Activated CD4-positive, alpha-beta T cell treated with anti-CD3 and anti-CD28 coated beads for 48 hours (primary cell): ENCODE measurements around the gene ASIC2.

Experiments used
- DNase-seq: peaks from one replicate; pipeline ENCODE4 v3.0.0-alpha.2; 2020

The ASIC2 gene

DNA sequence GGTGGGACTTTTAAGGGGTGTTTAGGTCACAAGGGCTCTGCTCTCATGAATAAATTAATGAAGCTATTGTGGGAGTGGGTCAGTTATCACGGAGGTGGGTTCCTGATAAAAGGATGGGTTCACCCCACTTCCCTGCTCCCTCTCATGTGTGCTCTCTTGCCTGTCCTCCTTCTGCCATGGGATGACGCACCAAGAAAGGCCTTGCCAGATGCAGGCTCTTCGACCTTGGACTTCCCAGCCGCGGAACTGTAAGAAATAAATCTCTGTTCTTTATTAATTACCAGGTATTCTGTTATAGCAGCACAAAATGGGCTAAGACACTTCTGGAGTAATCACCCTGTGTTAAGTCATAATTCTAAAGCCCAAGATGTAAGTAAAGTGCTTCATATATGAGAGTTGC is 141.5 kb downstream of the ASIC2 start:
- no peak for DNase-seq

DNA sequence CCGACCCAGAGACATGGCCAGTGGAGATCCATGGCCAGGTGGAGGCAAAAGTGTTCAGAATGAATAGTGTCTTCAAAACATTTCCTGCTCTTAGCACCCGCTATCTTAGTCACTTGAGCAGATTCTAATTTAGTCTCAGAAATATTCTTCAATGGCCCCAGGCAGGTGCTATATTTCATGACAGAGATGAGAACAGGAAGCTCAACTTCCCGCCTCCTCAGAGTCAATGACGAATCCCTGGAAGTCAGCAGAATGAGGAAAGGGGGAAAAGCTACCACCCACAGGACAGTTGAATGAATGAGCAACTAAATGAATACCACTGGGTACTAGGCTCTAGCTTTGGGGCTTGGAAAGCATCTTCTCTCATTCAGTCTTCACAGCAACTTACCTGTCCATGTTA is 147.2 kb downstream of the ASIC2 start:
- DNase-seq, result no peak

DNA sequence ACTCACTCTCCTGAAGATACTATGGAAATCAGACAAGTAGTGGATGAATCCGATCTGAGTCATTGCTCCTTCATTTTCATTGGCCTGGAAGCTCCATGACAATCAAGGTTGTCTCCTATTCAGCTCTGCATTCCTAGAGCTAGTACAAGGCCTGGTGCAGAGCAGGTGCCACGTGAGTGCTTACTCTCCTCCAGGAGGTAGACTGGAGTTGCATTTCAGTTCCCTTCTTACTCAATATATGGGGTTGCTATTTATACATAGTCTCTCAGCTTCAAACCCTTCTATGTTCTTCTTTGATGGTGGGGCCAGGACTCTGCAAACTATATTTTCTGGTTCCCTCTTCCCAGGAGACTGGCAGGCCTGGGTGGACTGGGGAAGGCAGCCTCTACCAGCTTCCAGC is 148.3 kb downstream of the ASIC2 start:
- no peak for DNase-seq

DNA sequence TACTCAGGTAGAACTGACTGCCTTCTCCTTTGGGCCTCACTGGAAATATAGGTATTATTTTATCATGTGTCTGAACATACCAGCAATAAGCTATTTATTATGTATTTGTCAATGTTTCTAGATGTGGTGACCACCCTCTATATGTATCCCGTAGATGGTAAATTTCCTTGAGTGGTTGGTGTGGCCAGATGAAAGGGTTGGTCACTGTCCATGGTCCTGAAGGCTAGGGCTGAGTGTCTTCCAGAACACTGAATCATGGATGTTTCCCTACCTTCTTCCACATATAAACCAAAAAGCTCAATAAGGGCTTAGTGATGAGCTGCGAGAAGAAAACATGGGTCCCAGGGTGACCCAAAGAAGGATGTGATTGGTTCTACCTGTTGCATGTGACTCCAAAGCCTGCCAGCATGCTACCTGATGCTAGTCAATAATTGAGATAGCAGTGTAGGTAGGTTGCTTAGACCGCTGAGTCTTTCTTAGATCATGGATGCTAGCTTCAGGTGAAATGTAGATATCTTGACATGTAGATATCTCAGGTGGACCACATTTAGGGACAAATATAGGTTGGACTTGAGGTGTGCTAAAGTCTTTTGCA is 150.3 kb downstream of the ASIC2 start:
- DNase-seq, result peak; percentile 27

DNA sequence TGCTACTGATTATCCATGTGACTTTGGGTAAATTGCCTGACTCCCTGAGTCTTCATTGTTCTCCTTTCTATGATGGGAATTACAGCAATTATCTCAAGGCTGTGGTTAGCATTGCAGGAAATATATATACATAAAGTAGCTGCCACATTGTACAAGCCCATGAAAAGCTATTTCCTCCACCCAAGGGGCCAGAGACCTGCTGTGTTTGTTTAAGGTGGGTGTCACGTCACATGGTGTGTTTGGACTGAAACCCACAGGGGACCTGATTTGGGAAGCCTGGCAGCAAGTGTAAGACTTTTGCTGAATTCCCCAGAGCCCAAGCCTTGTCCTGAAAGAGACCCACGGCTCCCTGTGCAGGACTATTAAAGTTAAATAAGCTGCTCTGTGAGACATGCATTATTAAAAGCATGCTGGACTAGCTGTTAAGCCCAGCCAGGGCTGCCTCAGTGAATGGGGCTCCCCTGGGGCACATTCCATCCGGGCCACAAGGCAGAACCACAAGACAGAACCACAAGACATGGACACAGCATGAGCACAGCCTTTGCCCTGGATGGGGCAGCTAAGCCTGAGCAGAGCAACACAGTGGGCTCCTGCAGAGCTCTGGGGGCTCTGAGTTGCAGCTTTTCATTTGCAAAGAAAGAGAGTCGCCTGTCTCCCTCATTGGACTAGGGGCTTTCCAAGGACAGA is 152.5 kb downstream of the ASIC2 start:
- DNase-seq, result no peak

DNA sequence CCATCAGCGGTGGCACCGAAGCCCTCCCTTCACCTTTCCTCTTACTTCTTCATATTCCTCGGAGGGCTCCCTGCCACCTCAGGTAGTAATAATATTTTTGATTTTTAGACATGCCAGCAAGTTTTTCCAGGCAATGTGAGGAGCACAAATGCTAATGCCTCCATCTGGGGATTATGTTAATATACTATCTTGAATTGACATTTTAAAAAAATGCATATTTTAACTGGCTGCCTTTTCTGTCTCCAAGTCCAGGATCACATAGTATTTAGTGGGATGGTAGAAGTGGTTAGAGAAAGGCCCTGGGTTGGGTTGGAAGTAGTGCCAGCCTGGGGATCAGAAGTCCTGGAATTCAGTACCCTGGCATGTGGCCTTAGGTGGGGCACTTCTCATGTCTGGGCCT is 154.5 kb downstream of the ASIC2 start:
- DNase-seq, result no peak

DNA sequence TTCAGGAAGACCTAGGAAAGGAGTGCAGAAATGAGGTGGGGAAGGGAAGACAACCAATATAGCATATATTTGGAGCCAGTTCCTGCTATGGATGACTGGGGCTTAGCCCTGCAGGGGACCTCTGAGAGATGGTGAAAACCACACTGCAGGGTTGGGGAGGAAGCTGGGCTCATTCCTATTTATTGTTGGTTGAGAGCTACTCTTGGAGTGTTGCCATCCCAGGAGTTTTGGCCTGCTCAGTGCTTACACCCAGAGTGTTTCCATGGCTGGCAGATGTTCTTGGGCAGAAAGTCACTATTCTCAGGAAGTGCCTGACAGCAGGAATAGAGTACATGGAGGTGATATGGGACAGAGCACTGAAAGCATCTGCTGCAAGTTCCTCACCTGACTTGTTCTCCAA is 155.7 kb downstream of the ASIC2 start:
- no peak for DNase-seq

DNA sequence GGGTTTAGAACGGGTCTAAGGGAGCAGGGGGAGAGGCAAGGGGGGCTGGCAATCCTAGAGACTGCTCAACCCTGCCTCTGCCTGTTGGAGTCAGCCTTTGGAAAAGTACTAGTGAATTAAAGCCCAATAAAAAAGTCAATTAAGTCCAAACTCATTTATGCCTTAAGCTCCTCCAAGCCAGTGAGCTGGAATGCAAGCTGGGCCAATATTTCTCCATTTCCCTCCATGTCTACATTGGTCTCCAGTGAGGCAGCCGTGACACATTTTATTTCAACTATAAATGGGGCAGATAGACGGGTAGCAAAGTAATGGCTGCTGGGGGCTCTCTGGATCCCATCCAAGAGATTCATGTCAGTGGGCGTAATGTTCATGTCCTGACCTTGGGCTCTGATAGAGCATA is 157.4 kb downstream of the ASIC2 start:
- no peak for DNase-seq

DNA sequence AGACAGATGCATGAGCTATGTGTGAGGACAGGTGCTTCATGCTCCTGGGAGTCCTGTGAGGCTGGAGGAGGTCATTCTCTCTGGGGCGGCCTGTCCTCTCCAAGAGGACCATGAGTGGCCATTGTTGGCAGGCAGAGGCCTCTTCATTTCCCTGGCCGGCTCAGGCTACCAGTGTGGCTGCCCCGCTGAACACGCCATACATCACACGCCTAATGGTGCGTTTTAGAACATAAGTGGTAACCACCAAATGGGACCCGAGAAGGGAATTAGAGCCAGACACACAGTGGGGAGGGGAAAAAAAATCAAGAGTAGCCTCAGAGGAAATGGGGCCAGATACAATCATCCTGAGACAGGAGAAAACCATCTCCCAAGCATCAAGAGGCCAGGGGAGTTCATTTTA is 161.5 kb downstream of the ASIC2 start:
- no peak for DNase-seq

DNA sequence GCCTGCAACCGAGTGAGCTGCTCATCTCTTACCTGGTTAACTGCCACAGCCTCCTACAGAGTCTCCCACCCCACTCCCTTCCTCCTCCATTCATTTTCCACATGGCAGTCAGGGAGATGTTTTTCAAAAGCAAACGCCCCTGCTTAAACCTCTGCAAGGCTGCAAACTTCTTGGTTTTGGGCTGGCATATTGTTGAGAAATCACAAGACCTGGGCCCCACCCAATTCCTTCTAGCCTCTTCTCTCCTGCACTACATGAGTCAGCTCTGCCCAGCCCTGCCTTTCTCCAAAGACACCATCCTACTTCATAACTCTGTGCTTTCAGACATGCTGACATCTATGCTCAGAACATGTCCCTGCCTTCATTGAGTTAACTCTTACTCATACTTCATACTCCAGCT is 165.4 kb downstream of the ASIC2 start:
- DNase-seq, result no peak

DNA sequence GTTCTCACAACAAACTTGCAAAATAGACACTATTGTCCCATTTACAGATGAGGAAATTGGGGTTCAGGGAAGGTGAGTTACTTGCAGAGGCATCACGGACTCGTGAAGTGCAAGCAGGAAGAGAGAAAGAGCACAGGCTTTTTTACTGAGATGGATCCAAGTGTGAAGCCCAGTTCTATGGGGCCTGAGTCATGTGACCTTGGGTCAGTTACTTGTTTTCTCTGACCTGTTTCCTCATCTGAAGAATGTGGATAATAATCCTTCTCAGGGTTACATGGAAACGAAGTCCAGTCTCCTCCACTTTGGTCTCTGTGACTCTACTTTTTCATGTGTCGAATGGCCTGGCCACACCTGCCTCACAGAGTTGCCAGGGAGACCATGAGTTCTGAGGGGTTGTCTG is 167.0 kb downstream of the ASIC2 start:
- DNase-seq, result no peak

DNA sequence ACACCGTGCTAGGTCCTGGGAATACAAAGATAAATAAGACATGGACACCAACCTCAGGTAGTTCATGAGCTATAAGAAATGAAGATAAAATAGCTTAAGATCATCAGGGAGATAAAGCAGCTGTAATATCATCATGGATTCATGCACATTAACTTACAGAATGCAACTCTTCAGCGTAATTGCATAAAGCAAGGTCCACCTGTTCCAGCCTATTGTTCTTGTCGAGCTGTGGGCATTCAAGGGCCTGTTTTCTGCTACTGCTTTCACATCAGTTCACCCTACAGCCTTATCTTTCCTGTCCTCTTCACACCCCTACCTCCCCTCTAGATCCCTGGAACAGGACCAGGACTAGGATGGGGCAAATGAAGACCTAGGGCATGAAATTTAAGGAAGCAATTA is 167.5 kb downstream of the ASIC2 start:
- DNase-seq, result no peak

DNA sequence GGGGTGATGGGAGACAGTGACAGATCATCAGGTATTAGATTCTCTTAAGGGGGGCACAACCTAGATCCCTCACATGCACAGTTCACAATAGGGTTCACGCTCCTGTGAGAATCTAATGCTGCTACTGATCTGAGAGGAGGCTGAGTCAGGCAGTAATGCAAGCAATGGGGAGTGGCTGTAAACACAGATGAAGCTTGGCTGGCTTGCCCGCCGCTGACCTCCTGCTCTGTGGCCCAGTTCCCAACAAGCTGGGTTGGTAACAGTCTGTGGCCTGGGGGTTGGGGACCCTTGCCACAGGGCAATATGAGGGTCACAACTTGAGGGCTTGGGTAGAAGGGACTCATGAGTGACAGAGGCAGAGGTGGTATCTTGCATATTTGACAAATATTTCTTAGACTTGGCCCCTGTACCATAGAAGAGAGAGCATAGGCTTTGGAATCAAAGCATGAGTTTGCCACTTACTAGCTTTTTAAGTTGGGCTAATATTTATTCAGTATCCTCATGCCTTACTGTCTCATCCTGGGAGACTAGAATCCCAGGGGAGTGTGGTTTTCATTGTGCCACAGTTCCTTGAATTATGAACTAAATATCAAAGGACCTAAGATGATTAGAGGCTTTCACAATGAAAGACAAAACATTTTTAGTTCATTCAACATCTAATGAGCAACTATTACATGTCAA is 168.1 kb downstream of the ASIC2 start:
- DNase-seq, result no peak

DNA sequence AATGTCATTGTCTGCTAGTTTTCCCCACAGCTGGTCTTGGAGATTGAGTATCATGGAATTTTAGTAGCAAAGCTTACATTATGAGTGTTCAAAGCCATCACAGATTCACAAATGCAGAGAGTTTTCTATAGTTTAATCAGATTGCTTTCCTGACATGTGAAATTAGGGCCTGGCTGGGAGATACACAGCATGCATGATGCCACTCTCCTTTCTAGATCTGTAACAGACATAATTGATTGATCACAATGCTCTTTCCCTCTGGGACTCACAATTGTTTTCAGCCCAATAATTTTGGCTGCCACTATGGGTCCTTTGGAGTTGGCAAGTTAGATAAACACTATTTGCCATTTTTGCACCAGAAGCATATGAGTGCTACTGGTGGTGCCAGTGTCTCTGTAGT is 168.9 kb downstream of the ASIC2 start:
- no peak for DNase-seq

DNA sequence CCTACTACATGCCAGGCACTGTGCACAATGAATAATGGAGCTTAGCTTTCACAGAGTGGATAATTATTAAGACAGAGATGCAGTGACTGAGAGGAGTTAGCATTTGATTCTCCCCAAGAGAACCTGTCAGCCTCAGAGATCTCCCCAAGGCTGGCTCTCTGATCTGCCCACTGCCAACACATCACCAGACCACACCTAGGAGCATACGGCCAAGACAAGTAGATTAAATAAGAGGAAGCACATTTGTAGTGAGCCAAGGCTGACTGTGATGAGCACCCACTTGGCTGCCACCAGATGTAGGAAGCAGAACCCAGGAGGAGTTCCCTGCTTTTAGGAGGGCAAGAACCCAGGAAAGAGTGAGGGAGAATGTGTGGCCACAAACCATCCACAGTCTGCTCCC is 171.3 kb downstream of the ASIC2 start:
- no peak for DNase-seq

DNA sequence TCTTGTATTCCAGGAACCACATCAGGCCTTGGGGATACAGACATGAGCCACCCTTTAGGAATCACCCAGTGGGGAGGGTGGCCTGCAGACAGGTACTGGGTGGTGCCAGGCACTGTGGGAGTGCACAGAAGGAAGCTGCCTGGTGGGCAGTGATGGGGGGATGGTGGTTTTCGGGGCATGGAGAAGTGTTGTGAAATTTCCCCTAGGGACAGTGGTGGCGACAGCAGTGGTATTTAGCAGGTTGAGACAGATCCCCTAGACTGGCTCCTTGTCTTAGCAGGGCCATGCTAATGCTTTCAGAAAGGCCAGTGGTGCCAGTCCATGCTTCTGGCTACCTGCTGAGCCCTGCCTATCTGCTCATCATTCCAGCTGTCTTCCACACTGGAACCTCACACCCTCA is 171.8 kb downstream of the ASIC2 start:
- no peak for DNase-seq

DNA sequence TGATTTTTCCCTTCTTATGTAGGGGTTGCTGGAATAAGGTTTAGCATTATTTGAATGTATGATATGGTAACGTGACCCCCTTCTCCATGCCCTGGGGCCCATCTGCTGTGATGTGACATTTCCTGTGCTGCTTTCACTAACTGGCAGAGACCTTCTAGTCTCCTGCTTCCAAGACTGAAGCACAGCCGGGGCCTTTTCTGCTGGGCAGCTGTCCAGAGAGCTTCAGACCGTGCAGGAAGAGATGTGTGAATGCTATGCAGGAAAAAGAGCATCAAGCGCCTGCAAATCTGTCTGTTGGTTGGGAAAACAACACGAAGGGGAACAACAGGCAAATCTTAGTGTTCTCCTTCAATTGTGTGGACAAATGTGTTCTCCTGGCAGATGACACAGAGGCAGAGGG is 173.0 kb downstream of the ASIC2 start:
- no peak for DNase-seq

DNA sequence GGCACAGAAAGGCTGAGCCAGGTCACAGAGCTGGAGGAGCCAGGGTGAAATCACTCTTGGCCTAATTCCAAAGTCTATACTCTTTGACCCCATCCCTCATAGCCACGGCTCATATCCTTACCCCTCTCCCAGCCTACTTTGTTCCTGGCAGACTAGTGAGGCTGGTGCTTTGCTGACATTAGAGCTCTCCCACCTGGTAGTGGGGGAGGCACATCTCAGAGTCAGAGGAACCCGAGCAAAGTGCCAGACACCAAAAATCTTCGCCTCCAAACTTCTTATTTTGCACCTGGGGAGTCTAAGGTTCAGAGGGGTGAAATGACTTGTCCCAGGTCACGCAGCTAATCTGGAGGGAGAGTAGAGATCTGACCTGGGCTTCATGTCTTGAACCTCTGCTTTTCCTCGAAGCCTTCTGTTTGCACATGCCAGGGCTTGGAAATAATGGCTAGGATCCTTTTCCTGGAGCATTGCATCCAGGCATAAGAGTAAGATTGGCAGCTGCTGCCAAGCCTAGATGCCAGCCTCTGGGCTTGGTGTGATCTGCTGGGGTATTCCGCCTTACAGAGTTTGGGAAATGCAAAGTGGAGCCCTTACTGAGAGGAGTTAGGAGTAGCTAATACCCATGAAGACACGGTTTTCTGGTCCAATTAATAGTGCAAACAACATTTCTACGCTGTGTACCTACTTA is 174.6 kb downstream of the ASIC2 start:
- DNase-seq, result no peak

DNA sequence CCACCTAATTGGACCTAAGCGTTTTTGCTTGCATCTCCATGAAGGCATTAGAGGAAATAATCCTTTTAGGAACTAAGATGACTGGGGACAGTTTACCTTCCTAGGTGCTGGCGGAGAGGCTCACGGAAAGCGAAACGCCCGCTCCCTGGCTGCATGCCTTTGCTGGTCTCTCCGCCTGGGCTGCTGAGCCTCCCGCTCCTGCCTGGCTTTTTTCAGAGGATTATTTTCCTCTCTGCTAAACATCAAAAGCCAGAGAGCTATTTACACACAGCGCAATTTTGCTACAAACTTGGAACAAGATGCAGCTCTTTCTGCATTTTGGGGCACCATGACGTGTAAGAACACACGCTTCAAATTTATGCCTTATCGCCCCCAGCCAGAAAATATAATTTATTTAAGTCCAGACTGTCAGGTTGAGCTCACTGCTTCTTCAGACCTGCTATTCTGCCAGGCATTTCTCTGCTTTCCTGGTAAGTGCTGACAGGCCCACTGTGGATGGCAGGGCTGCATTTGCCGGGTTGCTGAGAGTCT is 177.0 kb downstream of the ASIC2 start:
- no peak for DNase-seq

DNA sequence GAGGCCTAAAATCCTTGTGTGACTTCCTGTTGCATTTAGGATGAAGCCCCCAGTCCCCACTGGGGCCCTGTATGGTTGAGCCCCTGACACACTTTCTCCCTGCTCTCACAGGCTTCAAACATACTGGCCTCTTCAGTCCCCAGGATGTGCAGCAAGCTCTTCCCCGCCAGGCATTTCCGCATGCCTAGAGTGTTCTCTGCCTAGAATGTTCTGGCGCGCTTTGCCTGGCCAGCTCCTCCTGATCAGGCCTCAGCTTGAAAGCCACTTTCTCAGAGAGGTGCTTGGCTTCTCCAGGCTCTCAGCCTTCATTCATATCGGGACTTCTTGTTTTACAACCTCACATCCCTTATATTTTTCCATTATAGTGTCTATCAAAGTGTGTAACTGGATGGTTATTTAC is 177.7 kb downstream of the ASIC2 start:
- DNase-seq, result no peak

DNA sequence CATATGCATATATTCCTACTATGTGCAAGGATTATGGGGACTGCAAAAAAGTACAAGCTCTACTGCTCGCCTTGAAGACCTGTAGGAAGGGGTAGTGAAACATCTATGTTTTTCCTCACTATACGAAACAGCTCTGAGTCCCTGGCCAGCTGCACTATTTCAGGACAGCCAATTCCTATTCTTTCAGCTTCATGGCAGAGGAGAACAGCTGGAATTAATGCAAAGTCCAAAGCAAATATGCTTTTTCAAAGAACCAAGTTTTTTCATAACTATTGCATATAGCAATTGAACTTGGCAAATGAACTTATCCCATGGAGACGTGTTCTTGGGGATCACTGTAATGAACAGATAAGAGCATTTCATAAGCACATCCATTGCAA is 179.1 kb downstream of the ASIC2 start:
- no peak for DNase-seq

DNA sequence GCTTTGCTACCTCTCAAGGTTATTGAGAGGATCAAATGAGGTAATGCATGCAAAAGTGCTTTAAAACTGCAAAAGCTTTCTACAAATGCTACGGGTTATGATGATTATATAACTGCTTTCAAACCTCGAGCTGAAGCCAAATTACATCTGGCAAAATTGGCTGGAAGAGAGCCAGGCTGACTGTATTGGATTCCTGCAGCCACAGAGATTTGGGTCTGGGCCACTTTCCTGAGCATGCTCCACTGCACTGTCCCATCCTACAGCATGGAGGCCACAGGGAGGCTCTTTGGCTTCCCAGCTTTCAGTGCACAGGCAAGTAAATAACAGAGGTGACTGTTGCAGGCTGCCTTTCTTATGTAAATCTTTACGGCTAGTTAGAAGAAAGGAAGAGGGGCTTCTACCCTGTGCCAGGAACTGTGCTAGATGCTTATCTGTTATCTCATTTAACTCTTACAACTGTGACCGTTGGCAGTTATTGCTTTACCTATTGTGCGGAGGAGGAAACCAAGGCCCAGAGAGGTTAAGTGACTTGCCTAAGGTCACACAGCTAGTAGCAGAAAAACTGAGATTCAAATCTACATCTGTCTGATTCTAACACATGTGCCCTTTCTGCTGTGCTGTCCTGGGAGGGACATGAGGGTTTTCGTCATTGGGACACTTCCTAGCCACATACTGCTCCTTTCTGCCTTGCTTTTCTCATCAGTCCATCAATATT is 179.7 kb downstream of the ASIC2 start:
- DNase-seq, result no peak

DNA sequence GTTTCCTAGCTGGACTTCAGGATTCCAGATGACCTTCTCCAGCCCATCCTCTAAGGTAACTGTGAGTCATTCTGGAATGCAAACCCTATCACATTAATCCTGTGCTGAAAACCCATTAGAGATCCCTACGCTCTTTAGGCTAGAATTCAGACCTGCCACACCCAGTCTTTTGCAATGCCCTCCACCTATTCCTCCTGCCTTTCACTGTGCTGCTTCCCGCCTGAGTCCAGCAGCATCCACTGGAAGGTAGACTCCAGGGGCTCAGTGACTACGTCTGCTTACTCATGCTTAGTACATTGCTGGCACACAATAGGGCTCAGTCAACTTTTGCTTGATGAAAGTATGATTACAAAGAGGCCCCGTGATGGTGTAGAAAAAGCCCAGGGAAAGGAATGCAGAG is 180.3 kb downstream of the ASIC2 start:
- DNase-seq, result no peak
